SK-N-SH (cell line): ENCODE measurements around the gene DHPS. TPM values are rescaled to one million over a fixed set of nuclear protein-coding genes. Genes with fewer than 3 reads are reported as not detected.

ENCODE experiments used
- CTCF ChIA-PET: fragments of 300-600, 350-600 bp; formaldehyde crosslinking; extraction: SDS; loops from one replicate; lab custom pipeline; 2021; lab: Yijun Ruan, JAX
- POLR2A ChIA-PET: fragments of 350-600 bp; sonication (Branson Sonifier 250); formaldehyde crosslinking; extraction: SDS; loops from one replicate; lab custom pipeline; 2020; ENCODE audit warnings: antibody characterized with exemption, inconsistent platforms; lab: Yijun Ruan, JAX
- DNase-seq: peaks from one replicate; pipeline ENCODE4 v3.0.0; 2012
- H2AFZ ChIP-seq: fragments of 200-600 bp; sonication (generic); 2 replicates; pipeline ENCODE4 v1.8.1; 2016; ENCODE audit warnings: antibody characterized with exemption, mild to moderate bottlenecking, low read depth
- H3F3A ChIP-seq: fragments of 200-600 bp; sonication (generic); replicated peaks from 2 replicates; pipeline ENCODE3; 2016; ENCODE audit warnings: antibody characterized with exemption, mild to moderate bottlenecking; ENCODE audit not compliant: insufficient read depth
- H3K27ac ChIP-seq, 2 experiments: fragments of 200-500 bp in 1 of 2; fragments of 200-600 bp in 1 of 2; sonication (Bioruptor generic) in 1 of 2; sonication (generic), shearing (Covaris generic) in 1 of 2; 2 replicates each; pipeline versions ENCODE4 v1.5.1 to v1.6.1; 2014 to 2016; ENCODE audit warnings: low read depth in 2 of 2, inconsistent platforms in 1 of 2, low read length in 1 of 2, mild to moderate bottlenecking in 1 of 2, mixed read lengths in 1 of 2
- H3K27me3 ChIP-seq: fragments of 200-600 bp; sonication (generic), shearing (Covaris generic); 2 replicates; pipeline ENCODE4 v1.6.1; 2016; ENCODE audit warnings: mixed run types; ENCODE audit not compliant: insufficient read depth
- H3K36me3 ChIP-seq, 2 experiments: fragments of 200-500 bp in 1 of 2; fragments of 200-600 bp in 1 of 2; sonication (Bioruptor generic) in 1 of 2; sonication (generic) in 1 of 2; replicated peaks in 1 of 2; 2 replicates each; pipeline versions ENCODE3 to v1.5.1; 2014 to 2016; ENCODE audit warnings: low read length in 1 of 2, mild to moderate bottlenecking in 1 of 2; ENCODE audit not compliant: insufficient read depth in 2 of 2, control insufficient read depth in 1 of 2
- H3K4me1 ChIP-seq, 2 experiments: fragments of 200-500 bp in 1 of 2; fragments of 200-600 bp in 1 of 2; sonication (Bioruptor generic) in 1 of 2; sonication (generic), shearing (Covaris generic) in 1 of 2; 2 replicates each; pipeline versions ENCODE4 v1.5.1 to v1.6.1; 2014 to 2016; ENCODE audit warnings: low read depth in 1 of 2, low read length in 1 of 2, mixed run types in 1 of 2; ENCODE audit not compliant: insufficient read depth in 2 of 2, control insufficient read depth in 1 of 2
- H3K4me2 ChIP-seq: fragments of 200-600 bp; sonication (generic), shearing (Covaris generic); 2 replicates; pipeline ENCODE4 v1.6.1; 2017; ENCODE audit warnings: mixed run types
- H3K4me3 ChIP-seq, 2 experiments: fragments of 200-500 bp in 1 of 2; fragments of 200-600 bp in 1 of 2; sonication (Bioruptor generic) in 1 of 2; sonication (generic), shearing (Covaris generic) in 1 of 2; 2 replicates each; pipeline versions ENCODE4 v1.5.1 to v1.8.1; 2014 to 2016; ENCODE audit warnings: low read depth in 2 of 2, inconsistent platforms in 1 of 2, low read length in 1 of 2, mild to moderate bottlenecking in 1 of 2, mixed read lengths in 1 of 2, moderate library complexity in 1 of 2
- H3K79me2 ChIP-seq: fragments of 200-600 bp; sonication (generic); 2 replicates; pipeline ENCODE4 v1.8.1; 2017; ENCODE audit warnings: mild to moderate bottlenecking; ENCODE audit not compliant: insufficient read depth
- H3K9ac ChIP-seq: fragments of 200-600 bp; sonication (generic); 2 replicates; pipeline ENCODE4 v1.6.1; 2017; ENCODE audit warnings: mixed run types
- H3K9me2 ChIP-seq: fragments of 200-600 bp; sonication (generic); 2 replicates; pipeline ENCODE4 v1.6.1; 2017; ENCODE audit warnings: mixed run types
- H3K9me3 ChIP-seq: fragments of 200-600 bp; sonication (generic); 2 replicates; pipeline ENCODE4 v1.6.1; 2017; ENCODE audit warnings: mixed run types, mild to moderate bottlenecking, moderate library complexity
- H4K20me1 ChIP-seq: fragments of 200-600 bp; sonication (generic); 2 replicates; pipeline ENCODE4 v1.6.1; 2017; ENCODE audit warnings: mild to moderate bottlenecking, mixed run types; ENCODE audit not compliant: insufficient read depth
- CTCF ChIP-seq: fragments of 200-600 bp; sonication (generic); IDR thresholded peaks from 2 replicates; pipeline ENCODE4 v1.6.1; 2017; ENCODE audit warnings: antibody characterized with exemption, mild to moderate bottlenecking, moderate library complexity
- EZH2phosphoT487 ChIP-seq: fragments of 200-600 bp; sonication (generic); IDR thresholded peaks from 2 replicates; pipeline ENCODE4 v1.6.1; 2017; ENCODE audit warnings: low read depth, mixed run types, mild to moderate bottlenecking, antibody characterized with exemption, moderate library complexity, borderline replicate concordance
- GATA2 ChIP-seq: sonication (generic); formaldehyde crosslinking; IDR thresholded peaks from 2 replicates; pipeline ENCODE4 v1.5.0; 2020; ENCODE audit warnings: mild to moderate bottlenecking, missing genetic modification reagents
- IRF3 ChIP-seq: fragments of 150-350 bp; IDR thresholded peaks from 2 replicates; pipeline ENCODE4 v1.6.1; 2016; ENCODE audit warnings: mild to moderate bottlenecking, low read depth, low read length
- MAX ChIP-seq: IDR thresholded peaks from 2 replicates; pipeline ENCODE4 v1.4.0; 2012; ENCODE audit warnings: low read depth
- MEF2A ChIP-seq: IDR thresholded peaks from 2 replicates; pipeline ENCODE4 v1.4.0; 2012; ENCODE audit warnings: low read depth, borderline replicate concordance
- NFIC ChIP-seq: IDR thresholded peaks from 2 replicates; pipeline ENCODE4 v1.4.0; 2012; ENCODE audit warnings: borderline replicate concordance
- POLR2AphosphoS5 ChIP-seq: IDR thresholded peaks from 2 replicates; pipeline ENCODE4 v1.6.1; 2012; ENCODE audit warnings: low read depth, low read length
- RCOR1 ChIP-seq: fragments of 150-350 bp; IDR thresholded peaks from 2 replicates; pipeline ENCODE4 v1.6.1; 2017; ENCODE audit warnings: antibody characterized with exemption, low read length
- REST ChIP-seq: IDR thresholded peaks from 2 replicates; pipeline ENCODE4 v1.6.1; 2012; ENCODE audit warnings: mild to moderate bottlenecking, low read depth, low read length, moderate library complexity
- RXRA ChIP-seq: IDR thresholded peaks from 2 replicates; pipeline ENCODE4 v1.4.0; 2012; ENCODE audit warnings: low read depth, mild to moderate bottlenecking, borderline replicate concordance
- SIN3A ChIP-seq: IDR thresholded peaks from 2 replicates; pipeline ENCODE4 v1.6.1; 2012; ENCODE audit warnings: low read depth, mild to moderate bottlenecking, low read length, moderate library complexity, borderline replicate concordance
- TCF12 ChIP-seq: IDR thresholded peaks from 2 replicates; pipeline ENCODE4 v1.4.0; 2012
- USF1 ChIP-seq: IDR thresholded peaks from 2 replicates; pipeline ENCODE4 v1.4.0; 2012; ENCODE audit warnings: low read depth, borderline replicate concordance
- ZBTB33 ChIP-seq: IDR thresholded peaks from 2 replicates; pipeline ENCODE4 v1.4.0; 2012; ENCODE audit warnings: low read depth, borderline replicate concordance
- WGBS: methylation state at CpG from one replicate; pipeline ENCODE4 v1.1.6; 2017; ENCODE audit warnings: low lambda C conversion rate; 5-methylcytosine and 5-hydroxymethylcytosine counted together
- polyA plus RNA-seq, 3 experiments: library from polyadenylated mRNA; depleted of rRNA; stranded (reverse); fragments of >200 nt; gene quantifications; 2 replicates each; pipeline ENCODE4 v1.2.3, GENCODE V29; 2012

Gene DHPS
- polyA plus RNA-seq, 1 of the 3 experiments (the other 2 are of a cell fraction), result 179 TPM

GRCh38 chr19:12672744-12673143 is 8.9 kb downstream of the DHPS start:
- H3F3A ChIP-seq, result peaks cover 34% of the 10 kb centered on the region
- H3K9me2 ChIP-seq, result no peaks in the 10 kb centered on the region
- H3K4me2 ChIP-seq, result no peak overlapping the region
- no peaks in the 10 kb centered on the region for H3K9me3 ChIP-seq
- no peak overlapping the region for H3K27ac ChIP-seq
- H3K4me1 ChIP-seq, result peaks cover 5 to 18% of the 10 kb centered on the region in 2 experiments; a peak in 2 of 4 replicates
- CTCF ChIA-PET, result interaction anchor here (0.6 to 2.6 kb wide), 28 partner anchors 8 to 1329 kb away, joined by 3 to 21 read pairs (median 4); partner anchors contain the start of genes DHPS, FBXW9 and ZNF564
- no peak for DNase-seq
- no peak overlapping the region for H3K9ac ChIP-seq
- peaks cover 12% of the 10 kb centered on the region for H4K20me1 ChIP-seq
- H3K79me2 ChIP-seq, result peaks cover 42% of the 10 kb centered on the region
- no peak overlapping the region for H2AFZ ChIP-seq
- peaks cover 32 to 39% of the 10 kb centered on the region in 2 experiments for H3K36me3 ChIP-seq
- H3K4me3 ChIP-seq, result no peak overlapping the region
- 85% methylated on average over 10 of the region's 10 CpGs for WGBS
- POLR2A ChIA-PET, result interaction anchor here (0.7 kb wide), 1 partner anchor 613 kb away, joined by 3 read pairs; no protein-coding TSS in a partner anchor
- TF ChIP-seq EZH2phosphoT487, result no peak
- no peak for TF ChIP-seq ZBTB33
- no peak for TF ChIP-seq CTCF
- TF ChIP-seq MAX, result no peak
- no peak for TF ChIP-seq REST
- no peak for TF ChIP-seq USF1
- TF ChIP-seq IRF3, result no peak
- no peak for TF ChIP-seq SIN3A
- no peak for TF ChIP-seq RCOR1
- no peak for TF ChIP-seq NFIC
- no peak for TF ChIP-seq RXRA
- no peak for TF ChIP-seq MEF2A
- no peak for TF ChIP-seq GATA2
- TF ChIP-seq POLR2AphosphoS5, result no peak
- TF ChIP-seq TCF12, result no peak
- H3K27me3 ChIP-seq, result no peaks in the 10 kb centered on the region
